Tibial nerve (tissue), 3 donors: Measurements from ENCODE around the gene SLC6A13.

Experiments used
- CTCF ChIP-seq, 5 experiments: fragments of 200-600 bp in 3 of 5; fragments of 450-650 bp in 2 of 5; sonication (generic) in 3 of 5; IDR thresholded peaks; one replicate each; pipeline ENCODE4 v1.5.1; 2016 to 2019; ENCODE audit warnings: antibody characterized with exemption in 5 of 5, mild to moderate bottlenecking in 3 of 5, moderate library complexity in 2 of 5
- POLR2A ChIP-seq, 2 donors: fragments of 450-650 bp; IDR thresholded peaks; one replicate each; pipeline ENCODE4 v1.6.1; 2017; ENCODE audit warnings: antibody characterized with exemption in 2 of 2, mild to moderate bottlenecking in 2 of 2, moderate library complexity in 2 of 2

- no peak for TF ChIP-seq CTCF (IDR thresholded peaks at IDR 0.05)
- TF ChIP-seq POLR2A (IDR thresholded peaks at IDR 0.05) = no peak
Observed at GRCh38 chr12:198705-199104, 63.9 kb downstream of the SLC6A13 start.
